IMR-90 (cell line): Measurements from ENCODE around the gene EXOC8. TPM values are rescaled to one million over a fixed set of nuclear protein-coding genes. Genes with fewer than 3 reads are reported as not detected.
A peak's percentile ranks its signal among the peaks of the same experiment; 100 is the strongest.

Source experiments
- ATAC-seq: fragments of 200-7000 bp; cut with Tn5 transposase; 2 replicates; pipeline ENCODE4 v1.9.1; 2020; ENCODE audit warnings: low read depth, mild to moderate bottlenecking, moderate library complexity
- BruUV-seq: library from RNA; stranded (reverse); fragments of 400-500 nt; replicated peaks from 2 replicates; lab custom pipeline; 2021; lab: Mats Ljungman, UMichigan
- CTCF ChIA-PET: fragments of 300-600 bp; formaldehyde crosslinking; extraction: SDS; loops from one replicate; lab custom pipeline; 2021; ENCODE audit warnings: antibody characterized with exemption; lab: Yijun Ruan, JAX
- POLR2A ChIA-PET: fragments of 300-600 bp; sonication (Branson Sonifier 250); formaldehyde crosslinking; loops from one replicate; lab custom pipeline; 2022; ENCODE audit warnings: antibody characterized with exemption; ENCODE audit not compliant: unreplicated experiment; lab: Charles Lee
- DNase-seq: peaks from one replicate; pipeline ENCODE4 v3.0.0; 2013
- H2AFZ ChIP-seq: replicated peaks from 2 replicates; pipeline ENCODE3; 2013; ENCODE audit warnings: low read length, mild to moderate bottlenecking; ENCODE audit not compliant: poor library complexity
- H2AK5ac ChIP-seq: 2 replicates; pipeline ENCODE4 v1.6.1; 2013; ENCODE audit warnings: low read depth, low read length, inconsistent platforms
- H2AK9ac ChIP-seq: replicated peaks from 2 replicates; pipeline ENCODE3; 2013; ENCODE audit warnings: mild to moderate bottlenecking, low read depth, low read length, moderate library complexity; ENCODE audit not compliant: poor library complexity
- H2BK120ac ChIP-seq: 2 replicates; pipeline ENCODE4 v1.6.1; 2013; ENCODE audit warnings: low read depth, low read length, inconsistent platforms
- H2BK15ac ChIP-seq: 3 replicates; pipeline ENCODE4 v1.6.1; 2013; ENCODE audit warnings: low read depth, low read length, inconsistent platforms
- H2BK20ac ChIP-seq: 2 replicates; pipeline ENCODE4 v1.6.1; 2013; ENCODE audit warnings: low read depth, mild to moderate bottlenecking, inconsistent platforms, low read length, moderate library complexity
- H2BK5ac ChIP-seq: 2 replicates; pipeline ENCODE4 v1.6.1; 2013; ENCODE audit warnings: mild to moderate bottlenecking, low read depth, low read length, inconsistent platforms; ENCODE audit not compliant: poor library complexity, severe bottlenecking
- H3K14ac ChIP-seq: replicated peaks from 2 replicates; pipeline ENCODE4 v1.6.1; 2013; ENCODE audit warnings: low read depth, low read length, inconsistent platforms
- H3K18ac ChIP-seq: 2 replicates; pipeline ENCODE4 v1.6.1; 2013; ENCODE audit warnings: low read depth, low read length, control low read depth
- H3K23ac ChIP-seq: 2 replicates; pipeline ENCODE4 v1.6.1; 2013; ENCODE audit warnings: low read depth, low read length, inconsistent platforms
- H3K27ac ChIP-seq: 2 replicates; pipeline ENCODE4 v1.5.1; 2013; ENCODE audit warnings: mild to moderate bottlenecking, control low read depth, low read length; ENCODE audit not compliant: insufficient read depth
- H3K27me3 ChIP-seq: 2 replicates; pipeline ENCODE4 v1.6.1; 2013; ENCODE audit warnings: low read length; ENCODE audit not compliant: control insufficient read depth, insufficient read depth
- H3K36me3 ChIP-seq: 2 replicates; pipeline ENCODE4 v1.6.1; 2013; ENCODE audit warnings: low read length, mixed read lengths; ENCODE audit not compliant: control insufficient read depth, insufficient read depth
- H3K4ac ChIP-seq: 2 replicates; pipeline ENCODE4 v1.6.1; 2013; ENCODE audit warnings: low read depth, low read length, inconsistent platforms
- H3K4me1 ChIP-seq: 2 replicates; pipeline ENCODE4 v1.6.1; 2013; ENCODE audit warnings: low read length, mixed read lengths; ENCODE audit not compliant: control insufficient read depth, insufficient read depth
- H3K4me2 ChIP-seq: 2 replicates; pipeline ENCODE4 v1.6.1; 2013; ENCODE audit warnings: low read depth, mild to moderate bottlenecking, control low read depth, low read length, moderate library complexity
- H3K4me3 ChIP-seq: 2 replicates; pipeline ENCODE4 v1.5.1; 2013; ENCODE audit warnings: low read depth, mild to moderate bottlenecking, control low read depth, low read length, moderate library complexity; ENCODE audit not compliant: insufficient read depth
- H3K56ac ChIP-seq: 2 replicates; pipeline ENCODE4 v1.6.1; 2013; ENCODE audit warnings: low read length, inconsistent platforms; ENCODE audit not compliant: insufficient read depth; ENCODE audit errors: extremely low read depth
- H3K79me1 ChIP-seq, 2 experiments: 2 replicates each; pipeline ENCODE4 v1.6.1; 2013; ENCODE audit warnings: low read length in 2 of 2, inconsistent platforms in 1 of 2, low read depth in 1 of 2
- H3K9ac ChIP-seq: 2 replicates; pipeline ENCODE4 v1.6.1; 2013; ENCODE audit warnings: low read depth, low read length, control low read depth
- H3K9me1 ChIP-seq: 2 replicates; pipeline ENCODE4 v1.6.1; 2013; ENCODE audit warnings: low read length, inconsistent platforms; ENCODE audit not compliant: insufficient read depth
- H3K9me3 ChIP-seq: 2 replicates; pipeline ENCODE4 v1.6.1; 2013; ENCODE audit warnings: low read length; ENCODE audit not compliant: control insufficient read depth, insufficient read depth
- H4K20me1 ChIP-seq: 2 replicates; pipeline ENCODE4 v1.6.1; 2013; ENCODE audit warnings: low read length, inconsistent platforms; ENCODE audit not compliant: insufficient read depth
- H4K5ac ChIP-seq: 2 replicates; pipeline ENCODE4 v1.6.1; 2013; ENCODE audit warnings: mild to moderate bottlenecking, low read depth, low read length, control low read depth
- H4K8ac ChIP-seq, 2 experiments: 2 replicates each; pipeline ENCODE4 v1.6.1; 2013; ENCODE audit warnings: low read depth in 2 of 2, low read length in 2 of 2, control low read depth in 1 of 2, inconsistent platforms in 1 of 2
- H4K91ac ChIP-seq: 2 replicates; pipeline ENCODE4 v1.6.1; 2013; ENCODE audit warnings: low read depth, low read length, inconsistent platforms; ENCODE audit not compliant: insufficient read depth
- CEBPB ChIP-seq: IDR thresholded peaks from 2 replicates; pipeline ENCODE4 v1.6.1; 2012; ENCODE audit warnings: low read depth, low read length, improper control_type of control experiment
- RFX5 ChIP-seq: IDR thresholded peaks from 2 replicates; pipeline ENCODE4 v1.8.0; 2012; ENCODE audit warnings: low read depth, mild to moderate bottlenecking, low read length, moderate library complexity
- WGBS, 2 experiments: methylation state at CpG; one replicate each; pipeline versions ENCODE4 v1.1.5 to v1.1.7; 2013; ENCODE audit warnings: missing lambda C conversion rate in 2 of 2; ENCODE audit not compliant: insufficient read length in 1 of 2; ENCODE audit errors: extremely low coverage in 2 of 2; 5-methylcytosine and 5-hydroxymethylcytosine counted together
- dilution Hi-C: fragments of 300-500 bp; cut with HindIII; formaldehyde crosslinking; loops from one replicate; pipeline ENCODE4 v1.14.3; 2018; ENCODE audit warnings: low sequenced_read_pairs; ENCODE audit not compliant: unreplicated experiment
- in situ Hi-C: fragments of 300-500 bp; cut with MboI; formaldehyde crosslinking; loops from 3 replicates; pipeline ENCODE4 v1.14.3; 2019; ENCODE audit warnings: low sequenced_read_pairs, inconsistent platforms, mixed read lengths
- intact Hi-C: fragments of 100-400 bp; cut with micrococcal nuclease; formaldehyde crosslinking; loops from 2 replicates; pipeline ENCODE4 v1.10.0; 2022
- polyA plus RNA-seq, 3 experiments: library from polyadenylated mRNA; depleted of rRNA; stranded (reverse); fragments of >200 nt; gene quantifications; 2 replicates each; pipeline ENCODE4 v1.2.3, GENCODE V29; 2012; ENCODE audit warnings: low replicate concordance in 1 of 3
- total RNA-seq: library from RNA; depleted of rRNA; stranded (reverse); fragments of >200 nt; gene quantifications from 2 replicates; pipeline ENCODE4 v1.2.3, GENCODE V29; 2012

Gene EXOC8
- total and polyA plus RNA-seq, 2 of the 4 experiments (the other 2 are of a cell fraction): 2.6 to 11.5 TPM

GRCh38 chr1:231335663-231336602 is 1.7 kb downstream of the EXOC8 start:
- Histone ChIP-seq H2BK20ac (no peak overlapping the region), H3K27ac (no peak overlapping the region), H3K56ac (no peak overlapping the region), H3K4me1 (peaks cover 7% of the 10 kb centered on the region), H2BK5ac (no peak overlapping the region), H3K14ac (0 out of 2 replicates have a peak overlapping the region, but pooled peaks have one; percentile 8), H4K91ac (no peak overlapping the region), H3K18ac (no peak overlapping the region), H4K20me1 (peaks cover 48% of the 10 kb centered on the region), H3K23ac (peak overlapping the region; percentile 64), H3K4ac (no peak overlapping the region), H3K27me3 (no peaks in the 10 kb centered on the region), H3K9me1 (peaks cover 6% of the 10 kb centered on the region; the same call in 1 of the 2 replicates), H4K8ac (no peak overlapping the region), H2BK120ac (no peak overlapping the region), H3K4me3 (peak overlapping the region; percentile 75), H2BK15ac (no peak overlapping the region), H3K9me3 (no peaks in the 10 kb centered on the region), H3K36me3 (no peaks in the 10 kb centered on the region), H3K9ac (peak overlapping the region; percentile 78), H3K79me1 (peaks cover 7 to 42% of the 10 kb centered on the region in 2 experiments; a peak in 3 of 4 replicates), H3K4me2 (peak overlapping the region; percentile 94), H2AFZ (no peak overlapping the region), H2AK9ac (peak overlapping the region; percentile 8), H4K5ac (no peak overlapping the region), H2AK5ac (no peak overlapping the region)
- no peak for ATAC-seq
- DNase-seq: no peak
- POLR2A ChIA-PET: no interaction called here
- TF ChIP-seq RFX5 (no peak), CEBPB (peak; percentile 77)
- intact Hi-C loops (loop anchor here (2.0 kb wide), 1 partner anchor 95 kb away; the partner anchor contains the start of gene GNPAT), dilution Hi-C loops (no loop called here), in situ Hi-C loops (no loop called here)
- BruUV-seq: TSS peak; percentile 22
- CTCF ChIA-PET: interaction anchor here (0.7 to 1.5 kb wide), 2 partner anchors 21 to 81 kb away, joined by 3 to 4 read pairs; no protein-coding TSS in a partner anchor
- WGBS, 2 experiments: 67% methylated on average over 8 of the region's 21 CpGs; no CpG with 5 or more reads in 1 of the 2 experiments
